Esophagus squamous epithelium (tissue), 5 donors: ENCODE measurements around the gene TRA2B. TPM values are rescaled to one million over a fixed set of nuclear protein-coding genes. Genes with fewer than 3 reads are reported as not detected.

ENCODE experiments used
- DNase-seq: peaks from one replicate; lab custom pipeline; 2025; lab: John Stamatoyannopoulos, UW
- H3K27ac ChIP-seq, 4 donors: fragments of 200-600 bp; sonication (generic); one replicate each; pipeline ENCODE4 v1.5.1; 2016 to 2019; ENCODE audit warnings: mild to moderate bottlenecking in 1 of 4
- H3K27me3 ChIP-seq, 4 donors: fragments of 200-600 bp; sonication (generic); 1 replicate in 3 of 4; 2 replicates in 1 of 4; pipeline versions ENCODE4 v1.5.1 to v1.6.0; 2017 to 2021; ENCODE audit warnings: antibody characterized with exemption in 1 of 4
- H3K36me3 ChIP-seq, 3 donors: fragments of 200-600 bp; sonication (generic); one replicate each; pipeline ENCODE4 v1.5.1; 2016 to 2019
- H3K4me1 ChIP-seq, 3 donors: fragments of 200-600 bp; sonication (generic); one replicate each; pipeline ENCODE4 v1.5.1; 2017 to 2019
- H3K4me3 ChIP-seq, 4 donors: fragments of 200-600 bp; sonication (generic); 1 replicate in 3 of 4; 2 replicates in 1 of 4; pipeline ENCODE4 v1.5.1; 2016 to 2019; ENCODE audit warnings: mild to moderate bottlenecking in 2 of 4, moderate library complexity in 1 of 4
- H3K9me3 ChIP-seq, 3 donors: fragments of 200-600 bp; sonication (generic); one replicate each; pipeline ENCODE4 v1.5.1; 2016 to 2019
- CTCF ChIP-seq, 6 experiments: fragments of 450-650 bp in 4 of 6; fragments of 200-600 bp in 2 of 6; sonication (generic) in 2 of 6; IDR thresholded peaks; one replicate each; pipeline ENCODE4 v1.5.1; 2016 to 2019; ENCODE audit warnings: antibody characterized with exemption in 6 of 6, mild to moderate bottlenecking in 4 of 6, moderate library complexity in 4 of 6
- POLR2A ChIP-seq, 4 donors: fragments of 450-650 bp; IDR thresholded peaks; one replicate each; pipeline ENCODE4 v1.6.1; 2017; ENCODE audit warnings: antibody characterized with exemption in 4 of 4, mild to moderate bottlenecking in 4 of 4, moderate library complexity in 3 of 4
- WGBS, 2 donors: methylation state at CpG; one replicate each; pipeline ENCODE4 v1.1.5; 2018; 5-methylcytosine and 5-hydroxymethylcytosine counted together
- intact Hi-C: fragments of 100-400 bp; cut with DNase I; formaldehyde crosslinking; loops from one replicate; pipeline ENCODE4 v1.15.0; 2022
- total RNA-seq, 4 donors: library from RNA; depleted of rRNA; stranded (reverse); fragments of >200 nt; gene quantifications; one replicate each; pipeline ENCODE4 v1.1.0, GENCODE V29; 2016
- donor health status: DM: yes; HTN: yes; CAD: no.

The TRA2B gene
- total RNA-seq, 4 donors from 2014 or later, result 83.3 to 396 (median 171) TPM

- no peak for DNase-seq
- Histone ChIP-seq H3K27me3 (peaks cover 0 to 9% (median 0%) of the 10 kb centered on the region in 4 donors), H3K27ac (no peak overlapping the region), H3K36me3 (no peaks in the 10 kb centered on the region), H3K4me3 (no peak overlapping the region), H3K9me3 (no peaks in the 10 kb centered on the region), H3K4me1 (peaks cover 4 to 35% (median 4%) of the 10 kb centered on the region in 3 donors)
- 69 to 74% methylated on average over 3 of the region's 3 CpGs for WGBS, 2 donors
- intact Hi-C loops, result no loop called here
- TF ChIP-seq CTCF (IDR thresholded peaks at IDR 0.05) (no peak), POLR2A (IDR thresholded peaks at IDR 0.05) (no peak)
These were observed 10.5 kb upstream of the TRA2B start for GRCh38 chr3:185948292-185948691.

GRCh38 chr3:185943760-185944106 is 5.9 kb upstream of the TRA2B start:
- H3K9me3 ChIP-seq, result no peaks in the 10 kb centered on the region
- no peak for DNase-seq
- no peaks in the 10 kb centered on the region for H3K36me3 ChIP-seq
- H3K27me3 ChIP-seq, result no peaks in the 10 kb centered on the region
- H3K27ac ChIP-seq, result peak overlapping the region in 2 of 4 donors; percentile 39 to 60
- peaks cover 0 to 11% (median 10%) of the 10 kb centered on the region in 3 donors for H3K4me1 ChIP-seq
- 25 to 33% methylated on average over 3 of the region's 3 CpGs for WGBS, 2 donors
- TF ChIP-seq POLR2A (IDR thresholded peaks at IDR 0.05) (no peak), CTCF (IDR thresholded peaks at IDR 0.05) (peak in 2 of 6 experiments; percentile 5 to 9)
- H3K4me3 ChIP-seq, result no peak overlapping the region
- intact Hi-C loops, result no loop called here

GRCh38 chr3:185942907-185943759 is 5.3 kb upstream of the TRA2B start:
- peak overlapping the region in 3 of 4 donors; percentile 2 to 41 (median 18) for H3K4me3 ChIP-seq
- H3K36me3 ChIP-seq, result no peaks in the 10 kb centered on the region
- peak; percentile 95 to 100 (median 98) for TF ChIP-seq CTCF (IDR thresholded peaks at IDR 0.05)
- no peak for TF ChIP-seq POLR2A (IDR thresholded peaks at IDR 0.05)
- H3K27ac ChIP-seq, result peak overlapping the region; percentile 2 to 60 (median 32)
- 52 to 71% methylated on average over 4 to 7 of the region's 7 CpGs for WGBS, 2 donors
- peak; percentile 26 for DNase-seq
- no peaks in the 10 kb centered on the region for H3K9me3 ChIP-seq
- peaks cover 0 to 14% (median 10%) of the 10 kb centered on the region in 3 donors for H3K4me1 ChIP-seq
- H3K27me3 ChIP-seq, result no peaks in the 10 kb centered on the region
- intact Hi-C loops, result no loop called here

GRCh38 chr3:185942396-185942795 is 4.6 kb upstream of the TRA2B start:
- no peaks in the 10 kb centered on the region for H3K9me3 ChIP-seq
- no peaks in the 10 kb centered on the region for H3K36me3 ChIP-seq
- WGBS, 2 donors, result 93 to 100% methylated on average over 3 of the region's 3 CpGs
- H3K27ac ChIP-seq, result no peak overlapping the region
- no peak for DNase-seq
- peaks cover 0 to 15% (median 10%) of the 10 kb centered on the region in 3 donors for H3K4me1 ChIP-seq
- H3K4me3 ChIP-seq, result no peak overlapping the region
- TF ChIP-seq CTCF (IDR thresholded peaks at IDR 0.05), result no peak
- no peak for TF ChIP-seq POLR2A (IDR thresholded peaks at IDR 0.05)
- intact Hi-C loops, result no loop called here
- H3K27me3 ChIP-seq, result no peaks in the 10 kb centered on the region

GRCh38 chr3:185940951-185941350 is 3.1 kb upstream of the TRA2B start:
- H3K27ac ChIP-seq, result no peak overlapping the region
- intact Hi-C loops, result no loop called here
- no peak for DNase-seq
- no peaks in the 10 kb centered on the region for H3K27me3 ChIP-seq
- WGBS, 2 donors, result 50 to 56% methylated on average over 1 of the region's 1 CpG
- H3K36me3 ChIP-seq, result no peaks in the 10 kb centered on the region
- H3K9me3 ChIP-seq, result no peaks in the 10 kb centered on the region
- no peak for TF ChIP-seq CTCF (IDR thresholded peaks at IDR 0.05)
- no peak for TF ChIP-seq POLR2A (IDR thresholded peaks at IDR 0.05)
- peaks cover 0 to 19% (median 10%) of the 10 kb centered on the region in 3 donors for H3K4me1 ChIP-seq
- H3K4me3 ChIP-seq, result no peak overlapping the region
